Natural killer cell (primary cell): ENCODE measurements around the gene DMBX1. TPM values are rescaled to one million over a fixed set of nuclear protein-coding genes. Genes with fewer than 3 reads are reported as not detected.

Source experiments
- ATAC-seq, 3 donors: fragments of 150-1000 bp in 2 of 3; fragments of 200-7000 bp in 1 of 3; cut with Tn5 transposase; 1 replicate in 1 of 3; 2 replicates in 2 of 3; pipeline ENCODE4 v1.10.0; 2021; ENCODE audit warnings: mild to moderate bottlenecking in 2 of 3, moderate library complexity in 2 of 3
- DNase-seq, 2 donors: peaks; one replicate each; pipeline versions ENCODE4 v3.0.0 to v3.0.0-alpha.2; 2013 to 2021; ENCODE audit warnings: mixed read lengths in 1 of 2
- H3K27ac ChIP-seq: one replicate; pipeline ENCODE4 v1.5.1; 2013; ENCODE audit warnings: mild to moderate bottlenecking, low read length
- H3K27me3 ChIP-seq: one replicate; pipeline ENCODE4 v1.6.1; 2013; ENCODE audit warnings: low read length; ENCODE audit not compliant: control insufficient read depth, insufficient read depth
- H3K36me3 ChIP-seq: one replicate; pipeline ENCODE4 v1.6.1; 2013; ENCODE audit warnings: low read length; ENCODE audit not compliant: control insufficient read depth, insufficient read depth
- H3K4me1 ChIP-seq: one replicate; pipeline ENCODE4 v1.6.1; 2013; ENCODE audit warnings: low read length; ENCODE audit not compliant: control insufficient read depth, insufficient read depth
- H3K4me3 ChIP-seq: one replicate; pipeline ENCODE4 v1.5.1; 2013; ENCODE audit warnings: low read length
- H3K9me3 ChIP-seq: one replicate; pipeline ENCODE4 v1.6.1; 2013; ENCODE audit warnings: low read length; ENCODE audit not compliant: control insufficient read depth, insufficient read depth
- H3K27ac Mint-ChIP-seq, 2 donors: one replicate each; pipeline ENCODE4 v1.8.0; 2022; ENCODE audit warnings: mild to moderate bottlenecking in 2 of 2, mixed read lengths in 2 of 2, moderate library complexity in 1 of 2
- H3K27me3 Mint-ChIP-seq, 2 donors: one replicate each; pipeline ENCODE4 v1.8.0; 2022; ENCODE audit warnings: low read depth in 2 of 2, mixed read lengths in 2 of 2
- H3K36me3 Mint-ChIP-seq: one replicate; pipeline ENCODE4 v1.8.0; 2022; ENCODE audit warnings: mixed read lengths
- H3K4me1 Mint-ChIP-seq, 2 donors: one replicate each; pipeline ENCODE4 v1.8.0; 2022; ENCODE audit warnings: mixed read lengths in 2 of 2
- H3K4me3 Mint-ChIP-seq: one replicate; pipeline ENCODE4 v1.8.0; 2022; ENCODE audit warnings: mild to moderate bottlenecking, moderate library complexity, mixed read lengths
- H3K9me3 Mint-ChIP-seq, 2 donors: one replicate each; pipeline ENCODE4 v1.8.0; 2022; ENCODE audit warnings: mixed read lengths in 2 of 2
- WGBS: methylation state at CpG from one replicate; pipeline ENCODE4 v1.1.7; 2013; ENCODE audit warnings: missing lambda C conversion rate; ENCODE audit not compliant: insufficient coverage; 5-methylcytosine and 5-hydroxymethylcytosine counted together
- intact Hi-C: fragments of 100-400 bp; cut with micrococcal nuclease; formaldehyde crosslinking; loops from one replicate; pipeline ENCODE4 v1.14.2; 2022
- total RNA-seq, 4 donors: library from RNA; stranded (reverse); fragments of 120-200 nt in 1 of 4; gene quantifications; one replicate each; pipeline versions ENCODE4 v1.2.3 to v1.2.4, GENCODE V29; 2013 to 2022
- TF ChIP-seq, protein P1 (sequence below): fragments of 200-600 bp; IDR thresholded peaks from one replicate; pipeline ENCODE4 v1.8.0; 2022; ENCODE audit warnings: antibody characterized with exemption

DMBX1 gene
- total RNA-seq, 3 donors from 2014 or later (not counting 1 experiment from before 2014, with no cell fraction given): not detected

DNA sequence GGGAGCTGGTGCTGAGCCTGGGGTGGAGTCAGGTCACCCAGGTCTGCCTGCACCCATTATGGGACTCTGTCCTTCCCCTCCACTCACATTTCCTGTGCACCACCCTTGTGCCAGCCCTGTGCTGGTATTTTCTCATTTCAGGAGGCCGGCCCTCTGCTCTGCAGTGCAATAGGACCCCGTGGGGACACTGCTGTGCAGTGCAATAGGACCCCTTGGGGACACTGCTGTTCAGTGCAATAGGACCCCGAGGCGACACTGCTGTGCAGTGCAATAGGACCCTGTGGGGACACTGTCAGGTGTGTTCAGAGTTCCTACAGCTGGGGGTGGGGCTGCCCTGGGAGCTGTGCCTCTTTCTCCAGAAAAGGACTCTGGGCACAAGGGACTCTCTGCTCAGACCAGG lies 36.2 kb upstream of the DMBX1 start:
- Mint-ChIP-seq H3K4me3 (no peak overlapping the region), H3K4me1 (peaks cover 0 to 7% of the 10 kb centered on the region in 2 donors), H3K27me3 (peaks cover 39 to 53% of the 10 kb centered on the region in 2 donors), H3K36me3 (no peaks in the 10 kb centered on the region), H3K9me3 (no peaks in the 10 kb centered on the region), H3K27ac (no peak overlapping the region)
- Histone ChIP-seq H3K27me3 (peaks cover 3% of the 10 kb centered on the region), H3K36me3 (no peaks in the 10 kb centered on the region), H3K4me3 (no peak overlapping the region), H3K27ac (no peak overlapping the region), H3K4me1 (peaks cover 3% of the 10 kb centered on the region), H3K9me3 (no peaks in the 10 kb centered on the region)
- no peak for DNase-seq
- ATAC-seq: peak in 1 of 3 donors; percentile 3
- intact Hi-C loops: no loop called here
- TF ChIP-seq, protein P1, sequence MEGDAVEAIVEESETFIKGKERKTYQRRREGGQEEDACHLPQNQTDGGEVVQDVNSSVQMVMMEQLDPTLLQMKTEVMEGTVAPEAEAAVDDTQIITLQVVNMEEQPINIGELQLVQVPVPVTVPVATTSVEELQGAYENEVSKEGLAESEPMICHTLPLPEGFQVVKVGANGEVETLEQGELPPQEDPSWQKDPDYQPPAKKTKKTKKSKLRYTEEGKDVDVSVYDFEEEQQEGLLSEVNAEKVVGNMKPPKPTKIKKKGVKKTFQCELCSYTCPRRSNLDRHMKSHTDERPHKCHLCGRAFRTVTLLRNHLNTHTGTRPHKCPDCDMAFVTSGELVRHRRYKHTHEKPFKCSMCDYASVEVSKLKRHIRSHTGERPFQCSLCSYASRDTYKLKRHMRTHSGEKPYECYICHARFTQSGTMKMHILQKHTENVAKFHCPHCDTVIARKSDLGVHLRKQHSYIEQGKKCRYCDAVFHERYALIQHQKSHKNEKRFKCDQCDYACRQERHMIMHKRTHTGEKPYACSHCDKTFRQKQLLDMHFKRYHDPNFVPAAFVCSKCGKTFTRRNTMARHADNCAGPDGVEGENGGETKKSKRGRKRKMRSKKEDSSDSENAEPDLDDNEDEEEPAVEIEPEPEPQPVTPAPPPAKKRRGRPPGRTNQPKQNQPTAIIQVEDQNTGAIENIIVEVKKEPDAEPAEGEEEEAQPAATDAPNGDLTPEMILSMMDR: no peak
- WGBS: 59% methylated on average over 4 of the region's 4 CpGs

DNA sequence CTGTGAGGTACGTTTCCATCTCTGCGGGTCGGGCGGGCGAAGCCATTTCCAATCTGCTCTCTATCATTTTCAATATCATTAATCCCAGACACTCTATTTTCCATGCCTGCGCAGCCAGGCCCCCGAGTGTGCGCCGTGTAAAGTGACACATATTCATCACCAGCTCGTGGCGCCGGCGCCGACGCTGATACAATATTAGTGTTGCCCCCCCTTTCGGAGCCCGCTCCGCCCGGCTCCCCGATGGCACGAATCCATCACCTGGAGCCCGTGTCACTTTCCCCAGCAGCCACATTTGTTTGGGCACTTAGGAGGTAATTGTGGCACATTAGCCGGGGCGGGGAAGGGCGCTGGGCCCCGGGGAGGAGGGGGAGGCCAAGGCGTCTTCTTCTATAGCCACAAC lies 33.7 kb upstream of the DMBX1 start:
- intact Hi-C loops: no loop called here
- Mint-ChIP-seq H3K27ac (no peak overlapping the region), H3K9me3 (no peaks in the 10 kb centered on the region), H3K27me3 (peaks cover 37 to 46% of the 10 kb centered on the region in 2 donors), H3K4me1 (no peaks in the 10 kb centered on the region), H3K4me3 (no peak overlapping the region), H3K36me3 (no peaks in the 10 kb centered on the region)
- ATAC-seq: no peak
- no peaks in the 10 kb centered on the region for H3K4me1 ChIP-seq
- no peak overlapping the region for H3K27ac ChIP-seq
- no peak for DNase-seq
- TF ChIP-seq, protein P1: no peak
- no peaks in the 10 kb centered on the region for H3K36me3 ChIP-seq
- no peaks in the 10 kb centered on the region for H3K27me3 ChIP-seq
- no peaks in the 10 kb centered on the region for H3K9me3 ChIP-seq
- 93% methylated on average over 27 of the region's 27 CpGs for WGBS
- H3K4me3 ChIP-seq: no peak overlapping the region

DNA sequence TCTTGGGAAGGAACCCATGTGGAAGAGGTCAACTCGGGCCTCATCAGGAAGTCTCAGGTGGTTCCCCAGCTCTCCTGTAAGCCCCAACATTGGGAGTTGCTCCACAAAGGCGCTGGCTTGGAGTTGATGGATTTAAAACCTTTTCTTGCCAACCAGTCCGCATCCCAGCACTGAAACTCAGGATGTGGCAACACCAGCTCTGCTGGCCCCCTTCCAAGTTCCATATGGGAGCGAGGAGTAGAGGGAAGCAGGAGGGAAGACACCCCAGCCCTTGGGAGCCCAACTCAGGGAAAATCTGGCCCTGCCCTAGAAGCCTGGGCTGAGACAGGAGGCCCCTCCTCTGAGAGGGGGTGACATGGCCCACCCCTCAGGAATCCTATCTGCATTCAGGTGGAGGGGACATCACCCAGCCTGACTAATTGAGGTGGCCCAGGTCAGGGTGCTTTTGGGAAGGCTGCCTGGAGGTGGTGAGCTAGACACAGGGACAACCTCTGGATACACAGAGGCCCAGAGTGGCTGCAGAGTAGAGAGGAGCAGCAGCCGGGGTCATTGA lies 33.1 kb upstream of the DMBX1 start:
- H3K4me3 Mint-ChIP-seq: no peak overlapping the region
- ATAC-seq (no peak), DNase-seq (no peak)
- Histone ChIP-seq H3K9me3 (no peaks in the 10 kb centered on the region), H3K4me1 (no peaks in the 10 kb centered on the region), H3K4me3 (no peak overlapping the region), H3K27me3 (no peaks in the 10 kb centered on the region), H3K27ac (no peak overlapping the region), H3K36me3 (no peaks in the 10 kb centered on the region)
- H3K36me3 Mint-ChIP-seq: no peaks in the 10 kb centered on the region
- TF ChIP-seq, protein P1: no peak
- no peak overlapping the region for H3K27ac Mint-ChIP-seq
- 82% methylated on average over 5 of the region's 5 CpGs for WGBS
- intact Hi-C loops: no loop called here
- no peaks in the 10 kb centered on the region for H3K4me1 Mint-ChIP-seq
- no peaks in the 10 kb centered on the region for H3K9me3 Mint-ChIP-seq
- H3K27me3 Mint-ChIP-seq: peaks cover 35 to 44% of the 10 kb centered on the region in 2 donors

DNA sequence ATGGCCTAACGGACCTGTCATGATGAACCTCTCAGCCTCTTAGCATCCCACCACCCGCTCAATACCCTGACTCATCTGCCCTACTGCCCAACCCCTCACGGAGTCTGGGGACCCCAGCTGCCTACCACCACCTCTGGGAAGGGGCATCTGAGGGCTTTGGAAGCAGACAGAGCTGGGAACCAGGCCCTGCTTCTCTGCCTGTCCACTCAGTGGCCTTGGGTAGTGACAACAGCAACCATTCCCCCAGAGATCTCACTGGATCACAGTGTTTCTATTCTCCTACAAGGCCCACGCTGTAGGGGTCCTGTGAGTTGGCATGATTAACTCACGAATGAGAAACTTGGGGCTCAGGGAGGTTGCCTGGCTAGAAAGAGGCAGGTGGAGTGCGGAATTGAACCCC lies 32.5 kb upstream of the DMBX1 start:
- intact Hi-C loops: no loop called here
- ATAC-seq: no peak
- H3K4me1 Mint-ChIP-seq: no peaks in the 10 kb centered on the region
- H3K4me3 Mint-ChIP-seq: no peak overlapping the region
- no peaks in the 10 kb centered on the region for H3K9me3 ChIP-seq
- H3K27ac Mint-ChIP-seq: no peak overlapping the region
- no peaks in the 10 kb centered on the region for H3K4me1 ChIP-seq
- peaks cover 33 to 40% of the 10 kb centered on the region in 2 donors for H3K27me3 Mint-ChIP-seq
- 84% methylated on average over 6 of the region's 6 CpGs for WGBS
- TF ChIP-seq, protein P1: no peak
- H3K27ac ChIP-seq: no peak overlapping the region
- H3K4me3 ChIP-seq: no peak overlapping the region
- no peaks in the 10 kb centered on the region for H3K36me3 ChIP-seq
- H3K27me3 ChIP-seq: no peaks in the 10 kb centered on the region
- no peaks in the 10 kb centered on the region for H3K9me3 Mint-ChIP-seq
- DNase-seq: no peak
- no peaks in the 10 kb centered on the region for H3K36me3 Mint-ChIP-seq
